Measurements from ENCODE around the gene DSE.

The DSE gene

DNA sequence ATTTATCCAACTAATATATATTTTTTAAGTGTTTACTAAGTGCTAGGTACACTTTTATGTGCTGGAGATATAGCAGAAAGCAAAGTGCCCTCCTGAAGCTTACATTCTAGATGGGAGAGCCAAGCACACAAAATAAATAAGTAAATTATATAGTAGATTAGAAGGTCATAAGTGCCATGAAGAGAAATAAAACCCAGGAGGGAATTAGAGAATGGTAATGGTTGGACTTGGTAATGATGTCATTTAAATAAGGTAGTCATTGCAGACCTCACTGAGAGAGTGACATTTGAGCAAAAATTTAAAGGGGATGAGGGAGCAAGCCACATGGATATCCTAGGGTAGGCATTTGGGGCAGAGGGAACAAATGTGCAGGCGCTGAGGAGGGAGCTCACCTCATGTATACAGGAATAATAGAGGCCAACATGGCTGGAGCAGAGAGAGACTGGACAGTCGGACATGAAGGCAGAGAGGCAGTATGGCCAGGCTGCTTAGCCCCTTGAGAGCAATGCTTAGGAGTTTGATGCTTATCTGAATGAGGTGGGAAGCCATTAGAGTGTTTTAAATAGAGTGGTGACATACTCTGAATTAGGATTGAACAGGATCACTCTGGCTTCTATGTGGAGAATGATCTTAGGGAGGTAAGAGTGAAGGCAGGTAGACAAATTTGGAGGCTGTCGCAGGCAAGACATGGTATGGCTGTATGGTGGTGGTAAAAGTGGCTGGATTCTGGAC is 14.1 kb downstream of the DSE start:
- no peak for TF ChIP-seq REST (IDR thresholded peaks at IDR 0.05; ENCODE audit: low read depth)
- TF ChIP-seq TEAD4 (IDR thresholded peaks at IDR 0.05) = no peak
- no peak for TF ChIP-seq TAF1 (IDR thresholded peaks at IDR 0.05; ENCODE audit: low read depth)
- TF ChIP-seq ZBTB7A (IDR thresholded peaks at IDR 0.05; ENCODE audit: low read depth) = no peak
- TF ChIP-seq CEBPB (IDR thresholded peaks at IDR 0.05) = no peak
- TF ChIP-seq NFIC (IDR thresholded peaks at IDR 0.05) = no peak
- TF ChIP-seq, protein P1, sequence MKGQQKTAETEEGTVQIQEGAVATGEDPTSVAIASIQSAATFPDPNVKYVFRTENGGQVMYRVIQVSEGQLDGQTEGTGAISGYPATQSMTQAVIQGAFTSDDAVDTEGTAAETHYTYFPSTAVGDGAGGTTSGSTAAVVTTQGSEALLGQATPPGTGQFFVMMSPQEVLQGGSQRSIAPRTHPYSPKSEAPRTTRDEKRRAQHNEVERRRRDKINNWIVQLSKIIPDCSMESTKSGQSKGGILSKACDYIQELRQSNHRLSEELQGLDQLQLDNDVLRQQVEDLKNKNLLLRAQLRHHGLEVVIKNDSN (IDR thresholded peaks at IDR 0.05) = no peak

- TF ChIP-seq RAD21 (IDR thresholded peaks at IDR 0.05; ENCODE audit: low read depth) (no peak), TCF12 (IDR thresholded peaks at IDR 0.05; ENCODE audit: low read depth) (no peak), TAF1 (IDR thresholded peaks at IDR 0.05; ENCODE audit: low read depth) (no peak), EGR1 (IDR thresholded peaks at IDR 0.05) (no peak), YY1 (IDR thresholded peaks at IDR 0.05; ENCODE audit: low read depth) (no peak), MAX (IDR thresholded peaks at IDR 0.05) (no peak), FOXM1 (IDR thresholded peaks at IDR 0.05; ENCODE audit: borderline replicate concordance, low read depth) (no peak), CREB1 (IDR thresholded peaks at IDR 0.05; ENCODE audit: low read depth) (no peak), TEAD4 (IDR thresholded peaks at IDR 0.05) (no peak), REST (IDR thresholded peaks at IDR 0.05; ENCODE audit: low read depth) (no peak), CEBPB (IDR thresholded peaks at IDR 0.05) (no peak), NFIC (IDR thresholded peaks at IDR 0.05) (no peak), ZBTB7A (IDR thresholded peaks at IDR 0.05; ENCODE audit: low read depth) (no peak), EP300 (IDR thresholded peaks at IDR 0.05; ENCODE audit: borderline replicate concordance) (no peak)
- TF ChIP-seq, protein P1 (IDR thresholded peaks at IDR 0.05) = no peak
Observed at GRCh38 chr6:116385459-116385802, 14.7 kb downstream of the DSE start.

- TF ChIP-seq YY1 (IDR thresholded peaks at IDR 0.05; ENCODE audit: low read depth) = no peak
- no peak for TF ChIP-seq TCF12 (IDR thresholded peaks at IDR 0.05; ENCODE audit: low read depth)
Observed at GRCh38 chr6:116385921-116386320, 15.2 kb downstream of the DSE start.

- TF ChIP-seq TEAD4 (IDR thresholded peaks at IDR 0.05) = no peak
- TF ChIP-seq FOXM1 (IDR thresholded peaks at IDR 0.05; ENCODE audit: borderline replicate concordance, low read depth) = no peak
- TF ChIP-seq EGR1 (IDR thresholded peaks at IDR 0.05) = no peak
Observed at GRCh38 chr6:116386581-116387299, 16.0 kb downstream of the DSE start.

- TF ChIP-seq TEAD4 (IDR thresholded peaks at IDR 0.05) (no peak), TAF1 (IDR thresholded peaks at IDR 0.05; ENCODE audit: low read depth) (no peak), YY1 (IDR thresholded peaks at IDR 0.05; ENCODE audit: low read depth) (no peak), TCF12 (IDR thresholded peaks at IDR 0.05; ENCODE audit: low read depth) (no peak), EGR1 (IDR thresholded peaks at IDR 0.05) (no peak), NFIC (IDR thresholded peaks at IDR 0.05) (no peak), RAD21 (IDR thresholded peaks at IDR 0.05; ENCODE audit: low read depth) (no peak), REST (IDR thresholded peaks at IDR 0.05; ENCODE audit: low read depth) (no peak), CREB1 (IDR thresholded peaks at IDR 0.05; ENCODE audit: low read depth) (no peak), MAX (IDR thresholded peaks at IDR 0.05) (no peak), FOXM1 (IDR thresholded peaks at IDR 0.05; ENCODE audit: borderline replicate concordance, low read depth) (no peak), CEBPB (IDR thresholded peaks at IDR 0.05) (no peak), EP300 (IDR thresholded peaks at IDR 0.05; ENCODE audit: borderline replicate concordance) (no peak), ZBTB7A (IDR thresholded peaks at IDR 0.05; ENCODE audit: low read depth) (no peak)
- TF ChIP-seq, protein P1 (IDR thresholded peaks at IDR 0.05) = no peak
Observed at GRCh38 chr6:116387374-116387773, 16.6 kb downstream of the DSE start.
